Fibroblast of villous mesenchyme (primary cell): ENCODE measurements around the gene LIMK2. TPM values are rescaled to one million over a fixed set of nuclear protein-coding genes. Genes with fewer than 3 reads are reported as not detected.
"Not testable (repeated sequence)": the region's sequence is repeated elsewhere in the genome, so short reads cannot be mapped to it uniquely, and the experiment has no call there.

ENCODE experiments used
- DNase-seq: peaks from one replicate; pipeline ENCODE4 v3.0.0-alpha.2; 2010; ENCODE audit warnings: low read depth
- H3K4me3 ChIP-seq: 2 replicates; pipeline ENCODE4 v1.5.1; 2011; ENCODE audit warnings: low read depth, mild to moderate bottlenecking, low read length
- total RNA-seq: library from RNA; depleted of rRNA; stranded (reverse); fragments of >200 nt; gene quantifications from 2 replicates; pipeline ENCODE4 v1.2.3, GENCODE V29; 2012
- TF ChIP-seq, protein P1 (sequence below): IDR thresholded peaks from 2 replicates; pipeline ENCODE4 v1.5.1; 2012; ENCODE audit warnings: low read depth, mild to moderate bottlenecking, low read length; ENCODE audit not compliant: insufficient read depth

The LIMK2 gene
- total RNA-seq, 1 donor, result 50.1 TPM

DNA sequence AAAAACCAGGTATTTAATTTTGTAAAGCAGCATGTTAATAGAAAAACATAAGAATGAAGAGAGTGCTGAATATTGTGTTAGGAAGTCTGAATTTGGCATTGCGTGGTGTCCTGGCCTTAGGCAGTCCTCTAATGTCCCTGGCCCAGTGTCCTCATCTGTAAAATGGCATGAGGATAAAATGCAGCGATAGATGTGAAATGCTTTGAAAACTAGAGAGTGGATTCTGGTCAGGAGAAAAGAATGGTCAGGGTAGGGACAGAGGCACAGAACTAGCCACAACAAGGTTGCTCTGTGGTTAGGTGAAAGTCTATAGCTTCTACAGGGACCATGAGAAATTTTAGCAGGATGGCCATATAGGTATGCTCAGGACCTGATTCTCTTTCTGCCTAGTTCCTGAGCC, 33.2 kb upstream of the LIMK2 start:
- DNase-seq, result no peak
- no peak overlapping the region for H3K4me3 ChIP-seq
- TF ChIP-seq, protein P1, sequence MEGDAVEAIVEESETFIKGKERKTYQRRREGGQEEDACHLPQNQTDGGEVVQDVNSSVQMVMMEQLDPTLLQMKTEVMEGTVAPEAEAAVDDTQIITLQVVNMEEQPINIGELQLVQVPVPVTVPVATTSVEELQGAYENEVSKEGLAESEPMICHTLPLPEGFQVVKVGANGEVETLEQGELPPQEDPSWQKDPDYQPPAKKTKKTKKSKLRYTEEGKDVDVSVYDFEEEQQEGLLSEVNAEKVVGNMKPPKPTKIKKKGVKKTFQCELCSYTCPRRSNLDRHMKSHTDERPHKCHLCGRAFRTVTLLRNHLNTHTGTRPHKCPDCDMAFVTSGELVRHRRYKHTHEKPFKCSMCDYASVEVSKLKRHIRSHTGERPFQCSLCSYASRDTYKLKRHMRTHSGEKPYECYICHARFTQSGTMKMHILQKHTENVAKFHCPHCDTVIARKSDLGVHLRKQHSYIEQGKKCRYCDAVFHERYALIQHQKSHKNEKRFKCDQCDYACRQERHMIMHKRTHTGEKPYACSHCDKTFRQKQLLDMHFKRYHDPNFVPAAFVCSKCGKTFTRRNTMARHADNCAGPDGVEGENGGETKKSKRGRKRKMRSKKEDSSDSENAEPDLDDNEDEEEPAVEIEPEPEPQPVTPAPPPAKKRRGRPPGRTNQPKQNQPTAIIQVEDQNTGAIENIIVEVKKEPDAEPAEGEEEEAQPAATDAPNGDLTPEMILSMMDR, result no peak

GRCh38 chr22:31179345-31179744, 32.8 kb upstream of the LIMK2 start:
- DNase-seq, result no peak
- no peak overlapping the region for H3K4me3 ChIP-seq
- TF ChIP-seq, protein P1, result no peak

DNA sequence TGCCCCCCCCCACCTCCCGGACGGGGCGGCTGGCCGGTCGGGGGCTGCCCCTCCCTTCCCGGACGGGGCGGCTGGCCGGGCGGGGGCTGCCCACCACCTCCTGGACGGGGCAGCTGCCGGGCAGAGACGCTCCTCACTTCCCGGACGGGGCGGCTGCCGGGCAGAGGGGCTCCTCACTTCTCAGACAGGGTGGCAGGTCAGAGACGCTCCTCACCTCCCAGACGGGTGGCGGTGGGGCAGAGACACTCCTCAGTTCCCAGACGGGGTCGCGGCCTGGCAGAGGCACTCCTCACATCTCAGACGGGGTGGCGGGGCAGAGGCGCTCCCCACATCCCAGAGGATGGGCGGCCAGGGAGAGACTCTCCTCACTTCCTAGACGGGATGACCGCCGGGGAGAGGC, 28.1 kb upstream of the LIMK2 start:
- DNase-seq, result no peak
- no peak overlapping the region for H3K4me3 ChIP-seq
- TF ChIP-seq, protein P1, result no peak

DNA sequence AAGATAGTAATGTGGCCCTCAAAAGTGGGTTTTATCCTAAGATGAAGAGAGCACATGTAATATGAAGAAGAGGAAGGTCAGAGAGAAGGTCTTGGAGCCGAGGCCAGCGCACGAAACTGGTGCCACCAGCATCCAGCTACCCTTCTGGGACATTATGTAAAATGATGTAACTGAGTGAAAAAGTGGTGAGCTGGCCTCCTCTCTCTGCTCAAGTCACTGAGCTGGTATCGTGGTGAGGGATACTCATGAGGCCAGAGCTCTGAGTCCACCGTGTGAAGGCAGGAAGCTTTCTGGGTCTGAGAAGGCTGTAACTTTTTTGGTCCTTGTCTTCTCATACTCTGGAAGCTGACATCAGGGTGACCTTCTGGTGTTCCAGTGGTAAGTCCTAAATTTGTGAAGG, 27.0 kb upstream of the LIMK2 start:
- peak; percentile 18 for DNase-seq
- H3K4me3 ChIP-seq, result no peak overlapping the region
- TF ChIP-seq, protein P1, result no peak

- TF ChIP-seq, protein P1, result no peak
- no peak overlapping the region for H3K4me3 ChIP-seq
- no peak for DNase-seq
Measured at GRCh38 chr22:31187627-31188026, 24.5 kb upstream of the LIMK2 start.

GRCh38 chr22:31192513-31192912, 19.6 kb upstream of the LIMK2 start:
- H3K4me3 ChIP-seq, result no peak overlapping the region
- peak; percentile 73 for DNase-seq
- TF ChIP-seq, protein P1, result no peak

- no peak overlapping the region for H3K4me3 ChIP-seq
- DNase-seq, result no peak
- TF ChIP-seq, protein P1, result no peak
Measured at GRCh38 chr22:31193092-31193491, 19.0 kb upstream of the LIMK2 start.

DNA sequence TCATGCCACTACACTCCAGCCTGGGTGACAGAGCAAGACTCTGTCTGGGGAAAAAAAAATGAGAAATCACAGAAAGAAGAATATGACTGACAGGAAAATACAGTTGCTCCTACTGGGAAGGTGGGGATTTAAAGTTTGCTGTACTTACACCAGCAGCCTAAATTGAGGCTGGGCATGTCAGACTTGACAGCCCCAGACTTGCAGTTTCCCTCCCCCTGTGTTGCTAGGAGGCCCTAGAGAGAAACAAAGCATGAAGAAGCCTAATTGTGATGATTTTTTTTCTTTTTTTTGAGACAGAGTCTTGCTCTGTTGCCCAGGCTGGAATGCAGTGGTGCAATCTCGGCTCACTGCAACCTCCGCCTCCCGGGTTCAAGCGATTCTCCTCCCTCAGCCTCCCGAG, 17.4 kb upstream of the LIMK2 start:
- DNase-seq, result not testable (repeated sequence)

More for the DNA sequence above, 17.4 kb upstream of the LIMK2 start:
- not testable (repeated sequence) for H3K4me3 ChIP-seq
